Effector memory CD4-positive, alpha-beta T cell (primary cell): ENCODE measurements around the gene STOX1.
"Not testable (repeated sequence)": the region's sequence is repeated elsewhere in the genome, so short reads cannot be mapped to it uniquely, and the experiment has no call there.

Experiments
- DNase-seq, 3 donors: peaks; one replicate each; pipeline ENCODE4 v3.0.0-alpha.2; 2020
- H3K27ac ChIP-seq: 2 replicates; pipeline ENCODE4 v1.7.0; 2013; ENCODE audit warnings: mild to moderate bottlenecking, low read length, moderate library complexity; ENCODE audit not compliant: insufficient read depth, poor library complexity, severe bottlenecking
- H3K27me3 ChIP-seq: replicated peaks from 2 replicates; pipeline ENCODE4 v1.7.0; 2013; ENCODE audit warnings: mild to moderate bottlenecking, low read length; ENCODE audit not compliant: insufficient read depth, control insufficient read depth, poor library complexity, severe bottlenecking
- H3K36me3 ChIP-seq: 2 replicates; pipeline ENCODE4 v1.7.0; 2013; ENCODE audit warnings: mild to moderate bottlenecking, low read length, moderate library complexity; ENCODE audit not compliant: control insufficient read depth, insufficient read depth
- H3K4me1 ChIP-seq: 2 replicates; pipeline ENCODE4 v1.7.0; 2013; ENCODE audit warnings: low read length, mild to moderate bottlenecking; ENCODE audit not compliant: control insufficient read depth, insufficient read depth, poor library complexity, severe bottlenecking
- H3K4me3 ChIP-seq: 2 replicates; pipeline ENCODE4 v1.7.0; 2013; ENCODE audit warnings: low read length, low read depth, mild to moderate bottlenecking; ENCODE audit not compliant: insufficient read depth, poor library complexity, severe bottlenecking
- H3K9me3 ChIP-seq: 2 replicates; pipeline ENCODE4 v1.7.0; 2013; ENCODE audit warnings: mild to moderate bottlenecking, low read length, moderate library complexity; ENCODE audit not compliant: control insufficient read depth

Gene STOX1

DNA sequence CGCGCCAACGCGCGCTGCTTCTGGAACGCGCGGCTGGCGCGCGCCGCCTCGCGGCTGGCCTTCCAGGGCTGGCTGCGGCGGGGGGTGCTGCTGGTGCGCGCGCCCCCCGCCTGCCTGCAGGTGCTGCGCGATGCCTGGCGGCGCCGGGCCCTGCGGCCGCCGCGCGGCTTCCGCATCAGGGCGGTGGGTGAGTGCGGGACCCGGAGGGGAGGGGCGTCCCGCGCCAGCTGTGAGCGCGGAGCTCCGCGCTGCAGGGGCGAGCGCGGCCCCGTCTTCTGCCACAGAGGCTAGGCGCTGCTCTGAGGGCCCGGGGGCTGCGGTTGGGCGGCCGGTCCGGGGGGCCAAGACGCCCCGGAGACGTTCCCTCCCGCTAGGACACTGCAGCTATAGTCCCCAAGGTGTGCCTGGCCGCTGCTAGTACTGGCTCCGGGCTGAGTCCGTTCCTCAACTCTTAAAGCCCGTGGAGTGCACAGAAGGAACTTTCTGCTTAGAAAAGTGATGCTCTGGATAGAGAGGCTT is 811 bp downstream of the STOX1 start:
- H3K27me3 ChIP-seq, H3K36me3 ChIP-seq, H3K27ac ChIP-seq, H3K9me3 ChIP-seq, H3K4me1 ChIP-seq: not testable (repeated sequence)
- DNase-seq, result peak in 2 of 3 donors; percentile 2 to 3
- peak overlapping the region; percentile 44 for H3K4me3 ChIP-seq

DNA sequence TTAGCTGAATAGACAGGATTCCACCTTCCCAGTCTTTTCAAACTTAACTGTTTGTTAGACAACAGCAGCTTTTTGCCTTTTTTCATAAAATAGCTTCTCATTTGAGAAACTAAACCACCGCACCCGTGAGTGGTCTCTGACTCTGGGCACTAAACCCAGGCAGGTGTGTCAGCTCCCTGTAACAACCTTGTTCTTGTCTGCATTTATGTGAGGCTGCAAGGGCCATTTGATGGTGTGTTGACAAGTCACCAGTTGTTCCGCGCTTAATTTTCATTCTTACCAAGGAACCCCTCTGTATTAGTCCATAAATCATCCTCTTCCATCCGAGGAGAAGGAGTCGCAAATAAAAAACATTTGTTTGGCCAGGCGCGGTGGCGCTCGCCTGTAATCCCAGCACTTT is 1.5 kb downstream of the STOX1 start:
- Histone ChIP-seq H3K27ac (no peak overlapping the region), H3K9me3 (no peaks in the 10 kb centered on the region), H3K27me3 (no peaks in the 10 kb centered on the region), H3K36me3 (no peaks in the 10 kb centered on the region), H3K4me1 (no peaks in the 10 kb centered on the region), H3K4me3 (no peak overlapping the region)
- no peak for DNase-seq

DNA sequence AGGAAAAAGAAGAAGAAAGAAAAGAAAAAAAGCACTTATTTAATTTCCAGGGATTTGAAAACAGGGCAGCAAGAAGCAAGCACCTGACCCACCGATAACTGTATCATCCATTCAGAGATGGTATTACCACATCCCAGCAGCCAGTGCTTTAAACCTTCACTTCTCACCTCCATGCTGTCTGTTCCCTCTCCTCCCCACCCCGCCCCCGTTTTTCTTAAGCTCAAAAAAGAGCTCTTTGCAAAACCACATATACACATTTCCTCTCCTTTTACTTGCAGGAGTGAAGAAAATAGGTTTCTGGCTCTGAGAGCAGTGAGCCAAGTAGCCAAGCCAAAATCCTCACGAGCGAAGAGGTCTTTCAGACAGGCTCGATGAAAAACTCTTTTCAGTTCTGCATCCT is 2.2 kb downstream of the STOX1 start:
- Histone ChIP-seq H3K36me3 (no peaks in the 10 kb centered on the region), H3K27me3 (no peaks in the 10 kb centered on the region), H3K27ac (no peak overlapping the region), H3K9me3 (no peaks in the 10 kb centered on the region), H3K4me1 (no peaks in the 10 kb centered on the region), H3K4me3 (no peak overlapping the region)
- DNase-seq, result no peak

DNA sequence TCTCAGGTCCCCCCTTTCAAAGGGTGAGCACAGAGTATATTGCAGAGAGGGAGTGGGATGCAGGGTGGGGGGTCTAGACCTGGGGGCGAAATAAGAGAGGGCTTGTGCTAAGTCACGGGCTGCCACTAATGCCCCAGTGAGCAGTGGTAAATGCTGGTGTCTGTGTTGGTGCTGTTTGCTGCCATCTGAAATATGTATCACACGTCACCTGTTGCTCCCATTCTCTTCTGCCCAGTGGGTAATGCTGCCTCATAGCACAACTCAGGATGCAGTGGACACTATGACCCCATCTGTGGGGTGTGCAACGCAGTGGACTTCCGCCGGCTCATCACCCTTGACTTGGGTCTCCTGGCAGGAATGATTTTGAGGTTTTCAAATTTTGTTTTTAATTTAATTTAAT is 2.6 kb downstream of the STOX1 start:
- H3K36me3 ChIP-seq, result no peaks in the 10 kb centered on the region
- DNase-seq, result no peak
- no peaks in the 10 kb centered on the region for H3K9me3 ChIP-seq
- no peaks in the 10 kb centered on the region for H3K27me3 ChIP-seq
- H3K27ac ChIP-seq, result no peak overlapping the region
- no peak overlapping the region for H3K4me3 ChIP-seq
- no peaks in the 10 kb centered on the region for H3K4me1 ChIP-seq

DNA sequence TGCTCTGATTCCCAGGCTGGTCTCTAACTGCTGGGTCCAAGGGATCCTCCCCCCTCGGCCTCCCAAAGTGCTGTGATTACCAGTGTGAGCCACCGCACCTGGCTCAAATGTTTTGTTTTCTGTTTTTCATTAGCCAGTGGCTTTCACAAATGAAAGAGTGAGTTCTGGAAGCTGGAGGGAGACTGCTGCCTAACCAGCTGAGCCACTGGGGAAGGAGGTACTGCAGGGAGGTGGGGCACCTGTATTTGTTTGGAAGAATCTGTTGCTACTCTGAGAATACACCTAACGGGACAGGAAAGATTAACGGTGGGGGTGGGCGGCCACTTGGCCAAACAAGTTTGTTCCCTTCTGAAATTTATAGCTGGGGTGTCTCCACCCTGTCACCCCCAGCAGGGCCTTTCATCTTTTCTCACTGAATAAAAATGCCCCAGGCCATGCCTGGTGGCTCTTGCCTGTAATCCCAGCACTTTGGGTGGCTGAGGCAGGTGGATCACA is 4.7 kb downstream of the STOX1 start:
- H3K36me3 ChIP-seq, result no peaks in the 10 kb centered on the region
- H3K9me3 ChIP-seq, result no peaks in the 10 kb centered on the region
- H3K27me3 ChIP-seq, result no peaks in the 10 kb centered on the region
- no peak overlapping the region for H3K27ac ChIP-seq
- H3K4me3 ChIP-seq, result no peak overlapping the region
- no peaks in the 10 kb centered on the region for H3K4me1 ChIP-seq
- DNase-seq, result no peak

DNA sequence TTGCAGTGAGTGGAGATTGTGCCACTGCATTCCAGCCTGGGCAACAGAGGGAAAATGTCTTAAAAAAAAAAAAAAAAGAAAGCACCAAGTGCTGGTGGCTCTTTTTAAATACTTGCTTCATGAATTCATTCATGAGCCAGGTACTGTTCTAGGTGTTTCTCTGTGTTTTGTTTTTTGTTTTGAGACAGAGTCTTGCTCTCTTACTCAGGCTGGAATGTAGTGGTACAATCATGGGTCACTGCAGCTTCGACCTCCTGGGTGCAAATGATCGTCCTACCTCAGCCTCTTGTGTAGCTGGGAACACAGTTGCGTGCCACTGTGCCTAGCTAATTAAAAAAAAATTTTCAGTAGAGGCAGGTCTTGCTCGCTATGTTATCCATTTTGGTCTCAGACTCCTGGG is 5.3 kb downstream of the STOX1 start:
- Histone ChIP-seq H3K4me3 (no peak overlapping the region), H3K4me1 (no peaks in the 10 kb centered on the region), H3K9me3 (no peaks in the 10 kb centered on the region), H3K27me3 (no peaks in the 10 kb centered on the region), H3K27ac (no peak overlapping the region), H3K36me3 (no peaks in the 10 kb centered on the region)
- no peak for DNase-seq

DNA sequence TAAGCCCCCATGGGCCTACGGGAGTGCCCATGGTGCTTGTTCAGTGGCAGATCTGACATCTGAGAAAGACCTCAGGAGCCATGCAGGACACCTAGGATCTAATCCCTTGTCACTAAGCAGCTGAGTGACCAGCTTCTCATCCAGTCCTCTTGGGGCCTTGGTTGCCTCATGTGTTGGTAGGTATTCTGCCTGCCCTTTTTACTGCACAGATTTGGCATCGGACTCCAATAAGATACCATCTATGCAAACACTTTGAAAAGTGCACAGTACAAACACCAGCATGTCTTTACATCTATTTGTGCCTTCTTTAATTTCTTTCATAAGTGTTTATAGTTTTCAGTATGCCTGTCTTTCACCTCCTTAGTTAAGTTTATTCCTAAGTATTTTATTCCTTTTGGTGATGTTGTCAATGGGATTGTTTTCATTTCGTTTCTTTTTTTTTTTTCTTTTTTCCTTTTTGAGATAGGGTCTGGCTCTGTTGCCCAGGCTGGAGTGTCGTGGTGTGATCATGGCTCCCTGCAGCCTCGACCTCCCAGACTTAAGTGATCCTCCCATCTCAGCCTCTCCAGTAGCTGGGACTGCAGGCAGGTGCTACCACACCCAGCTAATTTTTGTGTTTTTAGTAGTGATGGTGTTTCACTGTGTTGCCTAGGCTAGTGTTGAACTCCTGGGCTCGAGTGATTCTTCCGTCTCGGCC is 10.4 kb downstream of the STOX1 start:
- Histone ChIP-seq H3K9me3 (no peaks in the 10 kb centered on the region), H3K36me3 (no peaks in the 10 kb centered on the region), H3K4me1 (no peaks in the 10 kb centered on the region), H3K4me3 (no peak overlapping the region), H3K27me3 (no peaks in the 10 kb centered on the region), H3K27ac (no peak overlapping the region)
- no peak for DNase-seq

DNA sequence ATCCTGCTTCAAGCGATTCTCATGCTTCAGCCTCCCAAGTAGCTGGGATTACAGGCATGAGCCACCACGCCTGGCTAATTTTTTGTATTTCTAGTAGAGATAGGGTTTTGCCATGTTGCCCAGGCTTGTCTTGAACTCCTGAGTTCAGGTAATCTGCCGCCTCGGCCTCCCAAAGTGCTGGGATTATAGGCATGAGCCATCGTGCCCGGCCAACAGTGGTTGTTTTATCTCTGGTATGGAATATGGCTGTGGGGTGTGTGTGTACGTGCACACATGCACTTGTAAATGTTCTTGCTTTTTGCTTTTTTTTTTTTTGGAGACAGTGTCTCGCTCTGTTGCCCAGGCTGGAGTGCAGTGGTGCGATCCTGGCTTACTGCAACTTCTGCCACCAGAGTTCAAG is 13.3 kb downstream of the STOX1 start:
- H3K4me1 ChIP-seq, H3K4me3 ChIP-seq: not testable (repeated sequence)

DNA sequence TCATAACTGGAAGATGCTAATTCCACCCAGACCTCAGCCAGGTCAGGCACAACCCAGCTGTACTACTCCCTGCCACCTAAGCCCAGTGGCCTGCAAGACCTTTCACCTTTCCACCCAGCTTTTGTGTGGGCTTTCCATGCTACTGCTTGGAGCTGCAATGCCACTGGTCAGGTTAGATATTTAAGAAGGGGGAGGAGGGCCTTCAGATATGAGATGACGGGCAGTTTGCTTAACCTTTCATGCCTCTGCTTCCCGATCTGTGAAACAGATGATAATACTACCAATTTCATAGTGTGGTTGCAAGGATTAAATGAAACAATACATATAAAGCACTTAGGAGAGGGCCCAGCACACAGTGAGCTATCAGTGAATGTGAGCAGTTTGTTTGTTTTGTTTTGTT is 20.9 kb downstream of the STOX1 start:
- H3K27ac ChIP-seq, result no peak overlapping the region
- H3K9me3 ChIP-seq, result no peaks in the 10 kb centered on the region
- no peak overlapping the region for H3K4me3 ChIP-seq
- H3K27me3 ChIP-seq, result no peaks in the 10 kb centered on the region
- no peaks in the 10 kb centered on the region for H3K36me3 ChIP-seq
- no peaks in the 10 kb centered on the region for H3K4me1 ChIP-seq
- DNase-seq, result no peak

More for the DNA sequence above, 13.3 kb downstream of the STOX1 start:
- not testable (repeated sequence) for DNase-seq, H3K27ac ChIP-seq, H3K9me3 ChIP-seq, H3K27me3 ChIP-seq, H3K36me3 ChIP-seq

DNA sequence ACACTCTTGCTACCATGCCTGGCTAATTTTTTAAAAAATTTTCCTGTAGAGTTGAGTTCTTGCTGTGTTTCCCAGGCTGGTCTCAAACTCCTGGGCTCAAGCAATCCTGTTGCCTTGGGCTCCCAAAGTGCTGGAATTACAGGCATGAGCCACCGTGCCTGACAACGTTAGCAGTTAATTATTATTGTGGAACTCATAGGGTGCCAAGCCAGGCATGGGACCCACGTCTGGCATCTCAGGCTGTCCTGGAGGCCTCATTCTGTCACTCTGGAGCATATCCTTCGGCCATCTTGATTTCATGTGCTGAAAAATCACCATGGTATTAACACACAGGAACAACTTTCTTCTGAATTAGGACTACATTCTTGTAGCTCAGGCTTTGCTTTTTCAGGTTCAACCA is 21.5 kb downstream of the STOX1 start:
- H3K9me3 ChIP-seq, result no peaks in the 10 kb centered on the region
- H3K36me3 ChIP-seq, result no peaks in the 10 kb centered on the region

More for the DNA sequence above, 21.5 kb downstream of the STOX1 start:
- Histone ChIP-seq H3K4me1 (no peaks in the 10 kb centered on the region), H3K27me3 (no peaks in the 10 kb centered on the region), H3K4me3 (no peak overlapping the region), H3K27ac (no peak overlapping the region)
- no peak for DNase-seq
